ENCODE measurements around the gene HTT. TPM values are rescaled to one million over a fixed set of nuclear protein-coding genes. Genes with fewer than 3 reads are reported as not detected.

The HTT gene
- total and polyA plus RNA-seq, 2 of the 13 experiments (the other 11 are each of a cell fraction or from before 2014, with no cell fraction given): 17.5 to 19.5 TPM

DNA sequence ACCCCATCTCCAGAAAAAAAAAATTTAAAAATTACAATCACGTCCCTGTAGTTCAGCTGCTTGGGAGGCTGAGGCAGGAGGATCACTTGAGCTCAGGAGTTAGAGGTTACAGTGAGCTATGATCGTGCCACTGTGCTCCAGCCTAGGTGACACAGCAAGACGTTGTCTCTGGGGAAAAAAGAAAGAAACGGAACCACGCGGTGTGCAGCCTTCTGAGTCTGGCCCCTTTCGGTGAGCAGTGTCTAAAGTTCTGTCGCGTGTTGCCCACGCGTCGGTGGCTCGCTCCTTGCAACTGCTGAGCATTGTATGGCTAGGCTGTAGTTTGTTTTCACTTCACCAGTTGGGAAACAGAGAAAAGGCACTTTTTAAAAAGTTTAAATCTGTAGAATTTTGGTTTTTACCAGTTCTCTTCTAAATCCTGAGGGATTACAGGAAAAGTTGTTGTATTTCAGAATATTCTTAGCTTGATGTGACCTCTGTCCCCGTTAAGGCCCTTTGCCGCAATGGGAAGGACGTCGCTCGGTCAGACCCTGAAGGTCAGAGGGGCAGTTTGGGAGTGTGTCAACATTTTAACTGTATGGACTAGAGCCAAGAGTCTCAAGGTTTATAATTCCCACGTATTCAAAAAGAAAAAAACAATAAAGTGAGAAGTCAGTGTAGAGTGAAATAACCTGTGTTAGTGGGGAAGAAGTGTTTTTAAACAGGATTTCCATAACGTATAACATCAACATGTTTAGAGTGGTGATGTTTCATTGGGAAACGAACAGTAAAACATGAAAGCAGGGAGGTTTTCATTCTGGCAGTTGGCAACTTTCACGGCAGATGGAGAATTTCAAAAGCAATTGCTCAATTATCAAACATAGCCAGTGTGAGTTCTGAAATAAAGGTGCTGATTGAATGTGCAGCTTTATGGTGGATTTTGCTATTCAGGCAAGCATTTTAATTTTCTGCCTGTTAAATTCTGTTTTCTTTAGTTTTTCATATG is 128.6 kb downstream of the HTT start (continued):
- TF ChIP-seq ARID5B (CRISPR knock-in tag; IDR thresholded peaks at IDR 0.05) (peak; percentile 68; the same call in 1 of the 2 replicates), RXRA (CRISPR knock-in tag; IDR thresholded peaks at IDR 0.05) (peak; percentile 43; the same call in 1 of the 2 replicates), ZNF678 (CRISPR knock-in tag; IDR thresholded peaks at IDR 0.05) (no peak), GATAD2A (CRISPR knock-in tag; IDR thresholded peaks at IDR 0.05) (peak; percentile 74), DMAP1 (CRISPR knock-in tag; IDR thresholded peaks at IDR 0.05) (peak; percentile 22; the same call in 1 of the 2 replicates), RARA (CRISPR knock-in tag; IDR thresholded peaks at IDR 0.05) (peak; percentile 81), NCOR1 (IDR thresholded peaks at IDR 0.05; ENCODE audit: borderline replicate concordance, low read length) (peak; percentile 56), ZNF605 (CRISPR knock-in tag; IDR thresholded peaks at IDR 0.05) (0 out of 2 replicates have a peak, but pooled peaks have one; percentile 16), NR2F2 (IDR thresholded peaks at IDR 0.05; ENCODE audit: borderline replicate concordance, low read depth) (peak; percentile 87), PAXIP1 (CRISPR knock-in tag; conservative IDR thresholded peaks at IDR 0.05) (peak; percentile 88), ZNF124 (CRISPR knock-in tag; IDR thresholded peaks at IDR 0.05) (no peak), ZNF501 (CRISPR knock-in tag; IDR thresholded peaks at IDR 0.05) (peak; percentile 22; the same call in 1 of the 2 replicates), BCL6 (CRISPR knock-in tag; IDR thresholded peaks at IDR 0.05) (0 out of 2 replicates have a peak, but pooled peaks have one; percentile 33), CEBPB (IDR thresholded peaks at IDR 0.05; ENCODE audit: borderline replicate concordance, low read depth, low read length) (peak; percentile 36; the same call in 1 of the 2 replicates)
- TF ChIP-seq, protein P1, sequence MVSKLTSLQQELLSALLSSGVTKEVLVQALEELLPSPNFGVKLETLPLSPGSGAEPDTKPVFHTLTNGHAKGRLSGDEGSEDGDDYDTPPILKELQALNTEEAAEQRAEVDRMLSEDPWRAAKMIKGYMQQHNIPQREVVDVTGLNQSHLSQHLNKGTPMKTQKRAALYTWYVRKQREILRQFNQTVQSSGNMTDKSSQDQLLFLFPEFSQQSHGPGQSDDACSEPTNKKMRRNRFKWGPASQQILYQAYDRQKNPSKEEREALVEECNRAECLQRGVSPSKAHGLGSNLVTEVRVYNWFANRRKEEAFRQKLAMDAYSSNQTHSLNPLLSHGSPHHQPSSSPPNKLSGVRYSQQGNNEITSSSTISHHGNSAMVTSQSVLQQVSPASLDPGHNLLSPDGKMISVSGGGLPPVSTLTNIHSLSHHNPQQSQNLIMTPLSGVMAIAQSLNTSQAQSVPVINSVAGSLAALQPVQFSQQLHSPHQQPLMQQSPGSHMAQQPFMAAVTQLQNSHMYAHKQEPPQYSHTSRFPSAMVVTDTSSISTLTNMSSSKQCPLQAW (CRISPR knock-in tag; IDR thresholded peaks at IDR 0.05): 0 out of 2 replicates have a peak, but pooled peaks have one; percentile 44
- TF ChIP-seq, protein P2, sequence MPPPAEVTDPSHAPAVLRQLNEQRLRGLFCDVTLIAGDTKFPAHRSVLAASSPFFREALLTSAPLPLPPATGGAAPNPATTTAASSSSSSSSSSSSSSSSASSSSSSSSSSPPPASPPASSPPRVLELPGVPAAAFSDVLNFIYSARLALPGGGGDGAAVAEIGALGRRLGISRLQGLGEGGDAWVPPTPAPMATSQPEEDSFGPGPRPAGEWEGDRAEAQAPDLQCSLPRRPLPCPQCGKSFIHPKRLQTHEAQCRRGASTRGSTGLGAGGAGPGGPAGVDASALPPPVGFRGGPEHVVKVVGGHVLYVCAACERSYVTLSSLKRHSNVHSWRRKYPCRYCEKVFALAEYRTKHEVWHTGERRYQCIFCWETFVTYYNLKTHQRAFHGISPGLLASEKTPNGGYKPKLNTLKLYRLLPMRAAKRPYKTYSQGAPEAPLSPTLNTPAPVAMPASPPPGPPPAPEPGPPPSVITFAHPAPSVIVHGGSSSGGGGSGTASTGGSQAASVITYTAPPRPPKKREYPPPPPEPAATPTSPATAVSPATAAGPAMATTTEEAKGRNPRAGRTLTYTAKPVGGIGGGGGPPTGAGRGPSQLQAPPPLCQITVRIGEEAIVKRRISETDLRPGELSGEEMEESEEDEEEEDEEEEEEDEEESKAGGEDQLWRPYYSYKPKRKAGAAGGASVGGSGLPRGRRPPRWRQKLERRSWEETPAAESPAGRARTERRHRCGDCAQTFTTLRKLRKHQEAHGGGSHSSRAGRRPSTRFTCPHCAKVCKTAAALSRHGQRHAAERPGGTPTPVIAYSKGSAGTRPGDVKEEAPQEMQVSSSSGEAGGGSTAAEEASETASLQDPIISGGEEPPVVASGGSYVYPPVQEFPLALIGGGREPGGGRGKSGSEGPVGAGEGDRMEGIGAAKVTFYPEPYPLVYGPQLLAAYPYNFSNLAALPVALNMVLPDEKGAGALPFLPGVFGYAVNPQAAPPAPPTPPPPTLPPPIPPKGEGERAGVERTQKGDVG (CRISPR knock-in tag; IDR thresholded peaks at IDR 0.05; ENCODE audit: borderline replicate concordance): peak; percentile 70; the same call in 1 of the 2 replicates

Data from HepG2 (cell line).